Endothelial cell of umbilical vein (primary cell): ENCODE measurements around the gene CARMIL1. TPM values are rescaled to one million over a fixed set of nuclear protein-coding genes. Genes with fewer than 3 reads are reported as not detected.

Experiments
- BruUV-seq: library from RNA; stranded (reverse); fragments of 400-500 nt; replicated peaks from 2 replicates; lab custom pipeline; 2021; lab: Mats Ljungman, UMichigan
- CTCF ChIA-PET: fragments of 300-600, 350-600 bp; sonication (Branson Sonifier 250); formaldehyde crosslinking; loops from one replicate; lab custom pipeline; 2021; ENCODE audit warnings: antibody characterized with exemption, inconsistent platforms; lab: Charles Lee
- POLR2A ChIA-PET: fragments of 300-600, 350-600 bp; sonication (Branson Sonifier 250); formaldehyde crosslinking; loops from one replicate; lab custom pipeline; 2021; ENCODE audit warnings: antibody characterized with exemption, inconsistent platforms; lab: Charles Lee
- DNase-seq: peaks from one replicate; pipeline ENCODE4 v3.0.0-alpha.2; 2011; ENCODE audit warnings: low read depth, low spot score
- FAIRE-seq: peaks from 2 replicates; lab custom pipeline; 2011; peaks lifted over from hg19 to GRCh38; lab: Jason Lieb, UNC
- H2AFZ ChIP-seq: 2 replicates; pipeline ENCODE4 v1.6.0; 2012; ENCODE audit warnings: low read depth, low read length, control low read depth, inconsistent platforms
- H3K27ac ChIP-seq: 2 replicates; pipeline ENCODE4 v1.5.1; 2011; ENCODE audit warnings: low read depth, mild to moderate bottlenecking, control low read depth, low read length, moderate library complexity; ENCODE audit not compliant: insufficient read depth
- H3K27me3 ChIP-seq, 2 experiments: 2 replicates each; pipeline versions ENCODE4 v1.6.0 to v1.6.1; 2011; ENCODE audit warnings: low read length in 2 of 2, mixed read lengths in 1 of 2; ENCODE audit not compliant: control insufficient read depth in 2 of 2, insufficient read depth in 2 of 2
- H3K36me3 ChIP-seq, 2 experiments: 2 replicates in 1 of 2; 3 replicates in 1 of 2; pipeline ENCODE4 v1.5.1; 2011; ENCODE audit warnings: low read length in 2 of 2, mild to moderate bottlenecking in 1 of 2, moderate library complexity in 1 of 2; ENCODE audit not compliant: control insufficient read depth in 2 of 2, insufficient read depth in 2 of 2; ENCODE audit errors: extremely low read depth in 1 of 2
- H3K4me1 ChIP-seq: 3 replicates; pipeline ENCODE4 v1.5.1; 2011; ENCODE audit warnings: mild to moderate bottlenecking, low read length; ENCODE audit not compliant: control insufficient read depth, insufficient read depth; ENCODE audit errors: extremely low read depth
- H3K4me2 ChIP-seq: 2 replicates; pipeline ENCODE4 v1.6.1; 2011; ENCODE audit warnings: low read length, control low read depth, mixed read lengths; ENCODE audit not compliant: insufficient read depth
- H3K4me3 ChIP-seq, 3 experiments: fragments of 200-600 bp in 1 of 3; sonication (generic), shearing (Covaris generic) in 1 of 3; replicated peaks in 1 of 3; 2 replicates each; pipeline ENCODE4 v1.5.1; 2011 to 2016; ENCODE audit warnings: control low read depth in 3 of 3, low read length in 3 of 3, mild to moderate bottlenecking in 2 of 3, inconsistent platforms in 1 of 3, low read depth in 1 of 3, moderate library complexity in 1 of 3; ENCODE audit not compliant: insufficient read depth in 1 of 3
- H3K79me2 ChIP-seq: 2 replicates; pipeline ENCODE4 v1.6.0; 2012; ENCODE audit warnings: low read length, inconsistent platforms; ENCODE audit not compliant: control insufficient read depth, insufficient read depth
- H3K9ac ChIP-seq: replicated peaks from 2 replicates; pipeline ENCODE3; 2011; ENCODE audit warnings: low read length, control low read depth; ENCODE audit not compliant: insufficient read depth; ENCODE audit errors: extremely low read depth
- H3K9me1 ChIP-seq: replicated peaks from 3 replicates; pipeline ENCODE4 v1.6.0; 2011; ENCODE audit warnings: mild to moderate bottlenecking, low read length; ENCODE audit not compliant: control insufficient read depth, insufficient read depth; ENCODE audit errors: extremely low read depth
- H3K9me3 ChIP-seq: replicated peaks from 2 replicates; pipeline ENCODE4 v1.5.1; 2012; ENCODE audit warnings: low read length, inconsistent platforms; ENCODE audit not compliant: control insufficient read depth, insufficient read depth
- H4K20me1 ChIP-seq: replicated peaks from 2 replicates; pipeline ENCODE3; 2011; ENCODE audit warnings: mild to moderate bottlenecking, low read length; ENCODE audit not compliant: control insufficient read depth, insufficient read depth; ENCODE audit errors: extremely low read depth
- CTCF ChIP-seq, 2 donors: IDR thresholded peaks; 1 replicate in 1 of 2; 2 replicates in 1 of 2; pipeline ENCODE4 v1.5.1; 2011; ENCODE audit warnings: low read length in 2 of 2, mild to moderate bottlenecking in 2 of 2, moderate library complexity in 2 of 2, control low read depth in 1 of 2, inconsistent platforms in 1 of 2, low read depth in 1 of 2; ENCODE audit not compliant: insufficient read depth in 1 of 2; ENCODE audit errors: extremely low read depth in 1 of 2
- EZH2 ChIP-seq: IDR thresholded peaks from 2 replicates; pipeline ENCODE4 v1.6.1; 2012; ENCODE audit warnings: borderline replicate concordance, low read depth, mild to moderate bottlenecking, moderate library complexity, low read length, inconsistent platforms; ENCODE audit not compliant: severe bottlenecking
- FOS ChIP-seq: IDR thresholded peaks from 2 replicates; pipeline ENCODE4 v1.6.1; 2011; ENCODE audit warnings: mild to moderate bottlenecking, low read length, moderate library complexity, borderline replicate concordance; ENCODE audit not compliant: insufficient read depth
- GATA2 ChIP-seq: IDR thresholded peaks from 2 replicates; pipeline ENCODE4 v1.7.0; 2011; ENCODE audit warnings: low read depth, mild to moderate bottlenecking, moderate library complexity, mixed read lengths, low read length; ENCODE audit not compliant: insufficient read length, insufficient read depth
- JUN ChIP-seq: IDR thresholded peaks from 2 replicates; pipeline ENCODE4 v1.6.1; 2011; ENCODE audit warnings: borderline replicate concordance, low read depth; ENCODE audit not compliant: insufficient read length, insufficient read depth
- MAX ChIP-seq: IDR thresholded peaks from 2 replicates; pipeline ENCODE4 v1.6.1; 2011; ENCODE audit not compliant: insufficient read depth, insufficient read length
- MYC ChIP-seq: IDR thresholded peaks from one replicate; pipeline ENCODE4 v1.6.1; 2011; ENCODE audit warnings: mild to moderate bottlenecking, low read depth, low read length
- POLR2A ChIP-seq: IDR thresholded peaks from 2 replicates; pipeline ENCODE4 v1.6.1; 2012; ENCODE audit warnings: low read depth, mild to moderate bottlenecking, control low read depth, low read length
- POLR2AphosphoS5 ChIP-seq: IDR thresholded peaks from 2 replicates; pipeline ENCODE4 v1.6.1; 2012; ENCODE audit warnings: low read depth, mild to moderate bottlenecking, control low read depth, low read length, moderate library complexity; ENCODE audit not compliant: insufficient read depth
- dilution Hi-C: fragments of 300-500 bp; cut with MboI; formaldehyde crosslinking; loops from one replicate; pipeline ENCODE4 v1.15.0; 2019; ENCODE audit warnings: low sequenced_read_pairs; ENCODE audit not compliant: extremely low pct_ligation_motif_present
- intact Hi-C: fragments of 100-400 bp; cut with micrococcal nuclease; formaldehyde crosslinking; loops from one replicate; pipeline ENCODE4 v1.10.0; 2022
- polyA plus RNA-seq, 4 experiments: library from polyadenylated mRNA; depleted of rRNA in 3 of 4; stranded (reverse) in 3 of 4; unstranded in 1 of 4; fragments of >200 nt; gene quantifications; 2 replicates each; pipeline versions ENCODE4 v1.2.1 to v1.2.3, GENCODE V29; 2011 to 2012; ENCODE audit warnings: missing spikeins in 1 of 4
- total RNA-seq: library from RNA; stranded (reverse); gene quantifications from 2 replicates; pipeline ENCODE4 v1.2.3, GENCODE V29; 2021

Gene CARMIL1
- total and polyA plus RNA-seq, 2 donors (not counting 3 experiments of a cell fraction or from before 2014, with no cell fraction given): 1.3 to 8.7 TPM

GRCh38 chr6:25462235-25462897, 183.2 kb downstream of the CARMIL1 start:
- Histone ChIP-seq H3K79me2 (no peaks in the 10 kb centered on the region), H3K4me2 (no peak overlapping the region), H3K9ac (no peak overlapping the region), H3K36me3 (no peaks in the 10 kb centered on the region), H3K9me3 (no peaks in the 10 kb centered on the region), H4K20me1 (no peaks in the 10 kb centered on the region), H3K4me3 (no peak overlapping the region), H3K9me1 (no peaks in the 10 kb centered on the region), H2AFZ (no peak overlapping the region), H3K27me3 (no peaks in the 10 kb centered on the region), H3K4me1 (no peaks in the 10 kb centered on the region), H3K27ac (no peak overlapping the region)
- ChIA-PET CTCF (interaction anchor here (1.1 kb wide), 1 partner anchor 28 kb away, joined by 3 read pairs; no protein-coding TSS in a partner anchor), POLR2A (no interaction called here)
- no peak for DNase-seq
- FAIRE-seq: no peak
- TF ChIP-seq GATA2 (no peak), FOS (no peak), MYC (no peak), JUN (no peak), CTCF (IDR thresholded peaks at IDR 0.05; ENCODE audit: extremely low read depth in 1 of 2, insufficient read depth in 1 of 2, low read depth in 1 of 2, low read length in 2 of 2) (no peak), POLR2A (no peak), EZH2 (no peak), MAX (no peak), POLR2AphosphoS5 (no peak)
- dilution Hi-C loops (no loop called here), intact Hi-C loops (no loop called here)
- no TSS peak for BruUV-seq
